Measurements from ENCODE around the gene DNASE1.

DNA sequence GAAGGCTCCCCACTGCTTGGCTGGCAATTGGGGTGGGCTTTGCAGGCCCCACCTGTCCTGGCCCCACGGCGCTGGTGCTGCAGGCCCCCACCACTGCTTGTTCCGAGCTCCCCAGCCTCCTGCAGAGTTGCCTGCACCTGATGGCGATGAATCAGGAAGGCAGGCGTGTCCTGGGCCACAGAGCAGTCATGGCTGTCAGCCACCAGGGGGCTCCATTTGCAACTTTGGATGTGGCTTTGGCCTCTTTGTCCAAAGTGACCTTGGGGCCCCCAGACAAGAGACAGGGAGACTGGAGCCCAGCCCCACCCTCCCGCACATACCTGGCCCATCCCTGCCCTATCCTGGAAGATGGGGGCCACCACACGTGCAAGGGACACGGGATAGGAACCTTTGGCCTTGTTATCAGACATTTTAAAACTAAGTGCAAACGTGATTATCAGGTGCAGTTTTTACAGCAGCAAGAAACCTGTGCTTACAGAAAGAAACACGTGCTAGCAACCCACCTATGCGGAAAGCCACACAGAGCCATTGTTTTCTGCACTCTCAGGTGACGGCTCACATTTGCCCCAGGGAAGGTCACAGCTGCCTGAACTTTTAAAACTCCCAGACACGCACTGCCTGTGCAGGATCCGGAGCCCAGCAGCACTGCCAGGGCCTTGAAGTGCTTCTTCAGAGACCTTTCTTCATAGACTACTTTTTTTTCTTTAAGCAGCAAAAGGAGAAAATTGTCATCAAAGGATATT, at the start of gene DNASE1:
- TF ChIP-seq, protein P1, sequence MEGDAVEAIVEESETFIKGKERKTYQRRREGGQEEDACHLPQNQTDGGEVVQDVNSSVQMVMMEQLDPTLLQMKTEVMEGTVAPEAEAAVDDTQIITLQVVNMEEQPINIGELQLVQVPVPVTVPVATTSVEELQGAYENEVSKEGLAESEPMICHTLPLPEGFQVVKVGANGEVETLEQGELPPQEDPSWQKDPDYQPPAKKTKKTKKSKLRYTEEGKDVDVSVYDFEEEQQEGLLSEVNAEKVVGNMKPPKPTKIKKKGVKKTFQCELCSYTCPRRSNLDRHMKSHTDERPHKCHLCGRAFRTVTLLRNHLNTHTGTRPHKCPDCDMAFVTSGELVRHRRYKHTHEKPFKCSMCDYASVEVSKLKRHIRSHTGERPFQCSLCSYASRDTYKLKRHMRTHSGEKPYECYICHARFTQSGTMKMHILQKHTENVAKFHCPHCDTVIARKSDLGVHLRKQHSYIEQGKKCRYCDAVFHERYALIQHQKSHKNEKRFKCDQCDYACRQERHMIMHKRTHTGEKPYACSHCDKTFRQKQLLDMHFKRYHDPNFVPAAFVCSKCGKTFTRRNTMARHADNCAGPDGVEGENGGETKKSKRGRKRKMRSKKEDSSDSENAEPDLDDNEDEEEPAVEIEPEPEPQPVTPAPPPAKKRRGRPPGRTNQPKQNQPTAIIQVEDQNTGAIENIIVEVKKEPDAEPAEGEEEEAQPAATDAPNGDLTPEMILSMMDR (IDR thresholded peaks at IDR 0.05; ENCODE audit: low read length) = peak; percentile 58
- no peak for TF ChIP-seq EZH2 (optimal IDR thresholded peaks at IDR 0.05; ENCODE audit: low read depth, low read length)
